ENCODE data around the gene EGF. TPM values are rescaled to one million over a fixed set of nuclear protein-coding genes. Genes with fewer than 3 reads are reported as not detected.

Gene EGF
- polyA plus RNA-seq, 1 donor from 2014 or later = not detected

GRCh38 chr4:109979920-109980717 lies 67.4 kb downstream of the EGF start:
- H3K27ac ChIP-seq (ENCODE audit: low read length) = no peak overlapping the region
- H3K9me2 ChIP-seq (ENCODE audit: insufficient read depth, low read length) = no peaks in the 10 kb centered on the region
- H3F3A ChIP-seq (ENCODE audit: insufficient read depth, low read length, poor library complexity, severe bottlenecking) = no peaks in the 10 kb centered on the region
- H2AFZ ChIP-seq (ENCODE audit: low read depth, low read length) = no peak overlapping the region
- TF ChIP-seq EP300 (conservative IDR thresholded peaks at IDR 0.05; ENCODE audit: poor library complexity, severe bottlenecking) (no peak), REST (IDR thresholded peaks at IDR 0.05; ENCODE audit: borderline replicate concordance) (no peak), EZH2 (IDR thresholded peaks at IDR 0.05; ENCODE audit: borderline replicate concordance, insufficient read depth, low read length, poor library complexity, severe bottlenecking) (no peak), CTCF (IDR thresholded peaks at IDR 0.05; ENCODE audit: poor library complexity, severe bottlenecking) (no peak), RAD21 (conservative IDR thresholded peaks at IDR 0.05) (no peak), TAF1 (IDR thresholded peaks at IDR 0.05; ENCODE audit: low read depth) (no peak), POLR2AphosphoS5 (IDR thresholded peaks at IDR 0.05) (no peak), MXI1 (conservative IDR thresholded peaks at IDR 0.05; ENCODE audit: poor library complexity, severe bottlenecking) (no peak), SMC3 (conservative IDR thresholded peaks at IDR 0.05; ENCODE audit: poor library complexity) (no peak)
- no peaks in the 10 kb centered on the region for H3K79me2 ChIP-seq (replicated peaks; ENCODE audit: insufficient read depth, low read length)
- H4K20me1 ChIP-seq (ENCODE audit: insufficient read depth) = no peaks in the 10 kb centered on the region
- H3K4me2 ChIP-seq (ENCODE audit: low read length) = no peak overlapping the region
- no peak overlapping the region for H3K4me3 ChIP-seq (ENCODE audit: low read length)
- no peak overlapping the region for H3K9ac ChIP-seq (ENCODE audit: low read length)
- no peaks in the 10 kb centered on the region for H3K27me3 ChIP-seq (ENCODE audit: insufficient read depth, low read depth, low read length)
- no peaks in the 10 kb centered on the region for H3K9me3 ChIP-seq (ENCODE audit: low read length)
- H3K36me3 ChIP-seq (ENCODE audit: insufficient read depth, low read length) = no peaks in the 10 kb centered on the region

GRCh38 chr4:109981936-109982335 lies 69.3 kb downstream of the EGF start:
- Histone ChIP-seq H3K4me2 (ENCODE audit: low read length) (no peak overlapping the region), H2AFZ (ENCODE audit: low read depth, low read length) (no peak overlapping the region), H3K4me3 (ENCODE audit: low read length) (no peak overlapping the region), H3K36me3 (ENCODE audit: insufficient read depth, low read length) (no peaks in the 10 kb centered on the region), H3K27me3 (ENCODE audit: insufficient read depth, low read depth, low read length) (no peaks in the 10 kb centered on the region), H3F3A (ENCODE audit: insufficient read depth, low read length, poor library complexity, severe bottlenecking) (no peaks in the 10 kb centered on the region), H3K9me3 (ENCODE audit: low read length) (no peaks in the 10 kb centered on the region), H3K9me2 (ENCODE audit: insufficient read depth, low read length) (no peaks in the 10 kb centered on the region), H4K20me1 (ENCODE audit: insufficient read depth) (no peaks in the 10 kb centered on the region), H3K79me2 (replicated peaks; ENCODE audit: insufficient read depth, low read length) (no peaks in the 10 kb centered on the region), H3K9ac (ENCODE audit: low read length) (no peak overlapping the region), H3K27ac (ENCODE audit: low read length) (no peak overlapping the region)
- no peak for TF ChIP-seq CTCF (IDR thresholded peaks at IDR 0.05; ENCODE audit: poor library complexity, severe bottlenecking)
- no peak for TF ChIP-seq EP300 (conservative IDR thresholded peaks at IDR 0.05; ENCODE audit: poor library complexity, severe bottlenecking)
- TF ChIP-seq EZH2 (IDR thresholded peaks at IDR 0.05; ENCODE audit: borderline replicate concordance, insufficient read depth, low read length, poor library complexity, severe bottlenecking) = no peak
- no peak for TF ChIP-seq TAF1 (IDR thresholded peaks at IDR 0.05; ENCODE audit: low read depth)
- no peak for TF ChIP-seq MXI1 (conservative IDR thresholded peaks at IDR 0.05; ENCODE audit: poor library complexity, severe bottlenecking)
- TF ChIP-seq POLR2AphosphoS5 (IDR thresholded peaks at IDR 0.05) = no peak
- no peak for TF ChIP-seq SMC3 (conservative IDR thresholded peaks at IDR 0.05; ENCODE audit: poor library complexity)
- no peak for TF ChIP-seq REST (IDR thresholded peaks at IDR 0.05; ENCODE audit: borderline replicate concordance)
- no peak for TF ChIP-seq RAD21 (conservative IDR thresholded peaks at IDR 0.05)
